K562 (cell line): Measurements from ENCODE around the gene HSD17B8. TPM values are rescaled to one million over a fixed set of nuclear protein-coding genes. Genes with fewer than 3 reads are reported as not detected.

Experiments
- CCAR2 ChIP-seq: fragments of 200-400 bp; formaldehyde crosslinking; IDR thresholded peaks from 2 replicates; pipeline ENCODE4 v1.6.1; 2017; ENCODE audit warnings: mild to moderate bottlenecking, low read depth, low read length
- KLF10 ChIP-seq: fragments of 250-450 bp; sonication (Bioruptor Pico); IDR thresholded peaks from 2 replicates; pipeline ENCODE4 v1.6.1; 2021; ENCODE audit warnings: matching md5 sums
- MCM7 ChIP-seq, 2 experiments: fragments of 450-650 bp; IDR thresholded peaks; 2 replicates each; pipeline ENCODE4 v1.6.1; 2016 to 2018
- MED1 ChIP-seq: sonication (generic); formaldehyde crosslinking; IDR thresholded peaks from 2 replicates; pipeline ENCODE4 v1.8.1; 2023; ENCODE audit warnings: missing genetic modification reagents, borderline replicate concordance
- NFYB ChIP-seq: IDR thresholded peaks from 2 replicates; pipeline ENCODE4 v1.6.1; 2011; ENCODE audit warnings: mild to moderate bottlenecking, moderate library complexity; ENCODE audit not compliant: insufficient read length; ENCODE audit errors: extremely low read depth
- POLR2AphosphoS5 ChIP-seq: IDR thresholded peaks from 2 replicates; pipeline ENCODE4 v1.6.1; 2011; ENCODE audit warnings: mild to moderate bottlenecking, low read depth, low read length, moderate library complexity; ENCODE audit not compliant: control insufficient read depth, insufficient read depth
- TGIF2 ChIP-seq: sonication (generic); formaldehyde crosslinking; IDR thresholded peaks from 2 replicates; pipeline ENCODE4 v1.8.1; 2022; ENCODE audit warnings: mild to moderate bottlenecking, missing genetic modification reagents, moderate library complexity
- XRCC3 ChIP-seq: fragments of 450-650 bp; IDR thresholded peaks from 2 replicates; pipeline ENCODE4 v1.6.1; 2017; ENCODE audit warnings: mild to moderate bottlenecking, moderate library complexity
- ZNF232 ChIP-seq: sonication (generic); formaldehyde crosslinking; IDR thresholded peaks from 2 replicates; pipeline ENCODE4 v1.8.0; 2022; ENCODE audit warnings: mild to moderate bottlenecking, missing genetic modification reagents
- ZNF253 ChIP-seq: fragments of 250-450 bp; sonication (Bioruptor Pico); conservative IDR thresholded peaks from 2 replicates; pipeline ENCODE4 v1.6.1; 2021; ENCODE audit warnings: mild to moderate bottlenecking
- ZNF436 ChIP-seq: fragments of 250-450, 450-650 bp; sonication (Bioruptor Pico); formaldehyde crosslinking; IDR thresholded peaks from 2 replicates; pipeline ENCODE4 v1.7.0; 2020; ENCODE audit warnings: mild to moderate bottlenecking
- ZNF699 ChIP-seq: fragments of 250-450 bp; sonication (Bioruptor Pico); IDR thresholded peaks from 2 replicates; pipeline ENCODE4 v1.8.0; 2021; ENCODE audit warnings: mild to moderate bottlenecking, moderate library complexity; ENCODE audit not compliant: insufficient replicate concordance
- polyA plus RNA-seq, 8 experiments: library from polyadenylated mRNA; depleted of rRNA in 4 of 8; stranded (reverse) in 5 of 8; unstranded in 3 of 8; fragments of >200 nt; fragmentation: Nextera tagmentation in 2 of 8; fragmentation: Illumina TruSeq in 1 of 8; extraction: Ambion mirVana in 2 of 8; extraction: Trizol in 1 of 8; gene quantifications; 2 replicates each; pipeline versions ENCODE4 v1.2.1 to v1.2.3, GENCODE V29; 2011 to 2014; ENCODE audit warnings: inconsistent platforms in 1 of 8, missing spikeins in 1 of 8
- total RNA-seq, 7 experiments: library from RNA; depleted of rRNA in 6 of 7; stranded (reverse); fragments of >200 nt in 6 of 7; fragmentation: Illumina TruSeq in 2 of 7; extraction: Trizol in 2 of 7; gene quantifications; 2 replicates each; pipeline versions ENCODE4 v1.2.1 to v1.2.3, GENCODE V29; 2011 to 2021; ENCODE audit warnings: low replicate concordance in 1 of 7
- TF ChIP-seq, protein P1 (sequence below), 2 experiments: fragments of 450-650 bp; IDR thresholded peaks; 2 replicates each; pipeline ENCODE4 v1.6.1; 2016
- TF ChIP-seq, protein P2 (sequence below), 2 experiments: IDR thresholded peaks; 2 replicates each; pipeline ENCODE4 v1.6.1; 2011; ENCODE audit warnings: borderline replicate concordance in 1 of 2, control low read depth in 1 of 2, low read depth in 1 of 2, low read length in 1 of 2, mild to moderate bottlenecking in 1 of 2, mixed read lengths in 1 of 2, moderate library complexity in 1 of 2; ENCODE audit not compliant: insufficient read depth in 1 of 2, insufficient read length in 1 of 2, poor library complexity in 1 of 2, severe bottlenecking in 1 of 2; ENCODE audit errors: extremely low read depth in 1 of 2
- TF ChIP-seq, protein P3 (sequence below): sonication (generic); formaldehyde crosslinking; IDR thresholded peaks from 2 replicates; pipeline ENCODE4 v1.8.0; 2022; ENCODE audit warnings: missing genetic modification reagents, mild to moderate bottlenecking, moderate library complexity, borderline replicate concordance
- TF ChIP-seq, protein P4 (sequence below): fragments of 450-650 bp; IDR thresholded peaks from 2 replicates; pipeline ENCODE4 v1.7.0; 2016; ENCODE audit warnings: borderline replicate concordance
- TF ChIP-seq, protein P5 (sequence below): sonication (generic); formaldehyde crosslinking; IDR thresholded peaks from 2 replicates; pipeline ENCODE4 v1.8.1; 2023; ENCODE audit warnings: mild to moderate bottlenecking, missing genetic modification reagents

HSD17B8 gene
- total and polyA plus RNA-seq, 9 of the 15 experiments (the other 6 are each of a cell fraction or from before 2014, with no cell fraction given): 3.7 to 35.2 (median 14.2) TPM

DNA sequence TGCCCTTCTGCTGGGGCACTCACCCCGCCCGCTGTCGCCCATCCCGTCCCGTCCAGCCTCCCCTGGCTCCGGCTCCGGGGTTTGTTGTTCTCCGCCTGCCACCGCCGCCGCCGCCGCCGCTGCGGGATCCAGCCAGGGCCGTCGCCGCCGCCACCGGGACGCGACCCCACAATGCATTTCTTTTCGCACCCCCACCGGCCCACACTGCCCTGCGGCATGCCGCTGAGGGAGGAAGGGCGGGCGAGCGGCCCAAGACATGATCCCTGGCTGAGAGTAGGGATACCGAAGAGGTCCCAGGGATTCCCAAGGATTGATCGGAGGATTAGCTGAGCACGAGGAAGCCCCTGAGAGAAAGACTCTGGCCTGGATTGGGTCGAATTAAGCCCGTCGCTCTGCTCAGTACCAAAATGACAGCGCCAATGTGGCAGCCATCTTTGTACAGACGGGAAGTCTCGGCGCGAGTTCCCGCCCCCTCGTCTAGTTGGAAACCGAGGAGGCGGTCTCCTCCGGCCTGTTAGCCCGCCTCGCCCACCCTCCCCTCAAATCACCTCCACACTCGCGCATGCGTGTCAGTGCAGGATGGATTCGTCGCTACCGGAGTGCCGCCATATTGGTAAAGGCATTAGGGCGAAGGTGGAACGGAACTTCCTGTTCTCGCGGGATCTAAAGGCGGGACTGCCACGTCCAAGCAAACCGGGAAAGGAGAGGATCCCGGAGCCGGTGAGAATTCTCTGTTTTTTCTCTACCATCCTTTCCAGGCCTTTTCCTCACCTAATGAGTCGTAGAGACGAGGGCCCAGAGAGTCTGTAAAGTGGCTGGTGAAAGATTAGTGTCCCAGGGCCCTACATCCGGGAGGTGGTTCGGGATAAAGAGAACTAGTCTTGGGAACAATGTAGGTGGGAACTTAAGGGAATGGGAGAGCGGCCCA is 4.0 kb upstream of the HSD17B8 start, which contains the start of the genes RXRB and SLC39A7 (continued):
- TF ChIP-seq, protein P1, sequence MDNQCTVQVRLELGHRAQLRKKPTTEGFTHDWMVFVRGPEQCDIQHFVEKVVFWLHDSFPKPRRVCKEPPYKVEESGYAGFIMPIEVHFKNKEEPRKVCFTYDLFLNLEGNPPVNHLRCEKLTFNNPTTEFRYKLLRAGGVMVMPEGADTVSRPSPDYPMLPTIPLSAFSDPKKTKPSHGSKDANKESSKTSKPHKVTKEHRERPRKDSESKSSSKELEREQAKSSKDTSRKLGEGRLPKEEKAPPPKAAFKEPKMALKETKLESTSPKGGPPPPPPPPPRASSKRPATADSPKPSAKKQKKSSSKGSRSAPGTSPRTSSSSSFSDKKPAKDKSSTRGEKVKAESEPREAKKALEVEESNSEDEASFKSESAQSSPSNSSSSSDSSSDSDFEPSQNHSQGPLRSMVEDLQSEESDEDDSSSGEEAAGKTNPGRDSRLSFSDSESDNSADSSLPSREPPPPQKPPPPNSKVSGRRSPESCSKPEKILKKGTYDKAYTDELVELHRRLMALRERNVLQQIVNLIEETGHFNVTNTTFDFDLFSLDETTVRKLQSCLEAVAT (IDR thresholded peaks at IDR 0.05): peak; percentile 44 to 68; a peak in 2 of 4 replicates
- TF ChIP-seq ZNF232 (CRISPR knock-in tag) (peak; percentile 90; the same call in 1 of the 2 replicates), CCAR2 (no peak), NFYB (no peak), MCM7 (IDR thresholded peaks at IDR 0.05) (no peak), XRCC3 (no peak), MED1 (CRISPR knock-in tag) (no peak), TGIF2 (CRISPR knock-in tag) (no peak), ZNF699 (no peak), POLR2AphosphoS5 (peak; percentile 61), KLF10 (no peak), ZNF253 (no peak), ZNF436 (no peak)
- TF ChIP-seq, protein P2, sequence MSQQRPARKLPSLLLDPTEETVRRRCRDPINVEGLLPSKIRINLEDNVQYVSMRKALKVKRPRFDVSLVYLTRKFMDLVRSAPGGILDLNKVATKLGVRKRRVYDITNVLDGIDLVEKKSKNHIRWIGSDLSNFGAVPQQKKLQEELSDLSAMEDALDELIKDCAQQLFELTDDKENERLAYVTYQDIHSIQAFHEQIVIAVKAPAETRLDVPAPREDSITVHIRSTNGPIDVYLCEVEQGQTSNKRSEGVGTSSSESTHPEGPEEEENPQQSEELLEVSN (IDR thresholded peaks at IDR 0.05; ENCODE audit: borderline replicate concordance in 1 of 2, extremely low read depth in 1 of 2, insufficient read depth in 1 of 2, insufficient read length in 1 of 2, low read depth in 1 of 2, low read length in 1 of 2, poor library complexity in 1 of 2, severe bottlenecking in 1 of 2): peak in 1 of 2 experiments; percentile 43
- TF ChIP-seq, protein P3, sequence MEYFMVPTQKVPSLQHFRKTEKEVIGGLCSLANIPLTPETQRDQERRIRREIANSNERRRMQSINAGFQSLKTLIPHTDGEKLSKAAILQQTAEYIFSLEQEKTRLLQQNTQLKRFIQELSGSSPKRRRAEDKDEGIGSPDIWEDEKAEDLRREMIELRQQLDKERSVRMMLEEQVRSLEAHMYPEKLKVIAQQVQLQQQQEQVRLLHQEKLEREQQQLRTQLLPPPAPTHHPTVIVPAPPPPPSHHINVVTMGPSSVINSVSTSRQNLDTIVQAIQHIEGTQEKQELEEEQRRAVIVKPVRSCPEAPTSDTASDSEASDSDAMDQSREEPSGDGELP (CRISPR knock-in tag): peak; percentile 68
- TF ChIP-seq, protein P4, sequence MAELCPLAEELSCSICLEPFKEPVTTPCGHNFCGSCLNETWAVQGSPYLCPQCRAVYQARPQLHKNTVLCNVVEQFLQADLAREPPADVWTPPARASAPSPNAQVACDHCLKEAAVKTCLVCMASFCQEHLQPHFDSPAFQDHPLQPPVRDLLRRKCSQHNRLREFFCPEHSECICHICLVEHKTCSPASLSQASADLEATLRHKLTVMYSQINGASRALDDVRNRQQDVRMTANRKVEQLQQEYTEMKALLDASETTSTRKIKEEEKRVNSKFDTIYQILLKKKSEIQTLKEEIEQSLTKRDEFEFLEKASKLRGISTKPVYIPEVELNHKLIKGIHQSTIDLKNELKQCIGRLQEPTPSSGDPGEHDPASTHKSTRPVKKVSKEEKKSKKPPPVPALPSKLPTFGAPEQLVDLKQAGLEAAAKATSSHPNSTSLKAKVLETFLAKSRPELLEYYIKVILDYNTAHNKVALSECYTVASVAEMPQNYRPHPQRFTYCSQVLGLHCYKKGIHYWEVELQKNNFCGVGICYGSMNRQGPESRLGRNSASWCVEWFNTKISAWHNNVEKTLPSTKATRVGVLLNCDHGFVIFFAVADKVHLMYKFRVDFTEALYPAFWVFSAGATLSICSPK: no peak
- TF ChIP-seq, protein P5, sequence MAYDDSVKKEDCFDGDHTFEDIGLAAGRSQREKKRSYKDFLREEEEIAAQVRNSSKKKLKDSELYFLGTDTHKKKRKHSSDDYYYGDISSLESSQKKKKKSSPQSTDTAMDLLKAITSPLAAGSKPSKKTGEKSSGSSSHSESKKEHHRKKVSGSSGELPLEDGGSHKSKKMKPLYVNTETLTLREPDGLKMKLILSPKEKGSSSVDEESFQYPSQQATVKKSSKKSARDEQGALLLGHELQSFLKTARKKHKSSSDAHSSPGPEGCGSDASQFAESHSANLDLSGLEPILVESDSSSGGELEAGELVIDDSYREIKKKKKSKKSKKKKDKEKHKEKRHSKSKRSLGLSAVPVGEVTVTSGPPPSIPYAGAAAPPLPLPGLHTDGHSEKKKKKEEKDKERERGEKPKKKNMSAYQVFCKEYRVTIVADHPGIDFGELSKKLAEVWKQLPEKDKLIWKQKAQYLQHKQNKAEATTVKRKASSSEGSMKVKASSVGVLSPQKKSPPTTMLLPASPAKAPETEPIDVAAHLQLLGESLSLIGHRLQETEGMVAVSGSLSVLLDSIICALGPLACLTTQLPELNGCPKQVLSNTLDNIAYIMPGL (CRISPR knock-in tag): peak; percentile 96
